CD4-positive, alpha-beta memory T cell (primary cell): Measurements from ENCODE around the gene TNFRSF19. TPM values are rescaled to one million over a fixed set of nuclear protein-coding genes. Genes with fewer than 3 reads are reported as not detected.

Source experiments
- CTCF ChIA-PET: fragments of 350-600 bp; sonication (Branson Sonifier 250); formaldehyde crosslinking; loops from one replicate; lab custom pipeline; 2021; ENCODE audit warnings: inconsistent platforms; ENCODE audit not compliant: partially characterized antibody; lab: Charles Lee
- POLR2A ChIA-PET: fragments of 350-600 bp; sonication (Branson Sonifier 250); formaldehyde crosslinking; loops from one replicate; lab custom pipeline; 2021; ENCODE audit not compliant: partially characterized antibody; lab: Charles Lee
- DNase-seq, 5 donors: peaks; one replicate each; pipeline versions ENCODE4 v3.0.0 to v3.0.0-alpha.2; 2020 to 2022; ENCODE audit warnings: mixed read lengths in 1 of 5
- H3K27ac ChIP-seq: one replicate; pipeline ENCODE4 v1.7.0; 2013; ENCODE audit warnings: low read depth, low read length
- H3K27me3 ChIP-seq: 2 replicates; pipeline ENCODE4 v1.7.0; 2013; ENCODE audit warnings: mild to moderate bottlenecking, low read length, moderate library complexity; ENCODE audit not compliant: insufficient read depth
- H3K36me3 ChIP-seq: 2 replicates; pipeline ENCODE4 v1.7.0; 2013; ENCODE audit warnings: mild to moderate bottlenecking, low read length, moderate library complexity; ENCODE audit not compliant: insufficient read depth
- H3K4me1 ChIP-seq: 2 replicates; pipeline ENCODE4 v1.7.0; 2013; ENCODE audit warnings: mild to moderate bottlenecking, low read length, moderate library complexity; ENCODE audit not compliant: insufficient read depth
- H3K4me3 ChIP-seq, 2 donors: one replicate each; pipeline ENCODE4 v1.7.0; 2013; ENCODE audit warnings: low read length in 2 of 2, mild to moderate bottlenecking in 1 of 2
- H3K9me3 ChIP-seq, 2 donors: one replicate each; pipeline ENCODE4 v1.7.0; 2013; ENCODE audit warnings: low read length in 2 of 2, control low read depth in 1 of 2; ENCODE audit not compliant: control insufficient read depth in 1 of 2
- H3K27ac Mint-ChIP-seq, 7 donors: one replicate each; pipeline ENCODE4 v1.8.0; 2020 to 2021; ENCODE audit warnings: mixed read lengths in 7 of 7, mild to moderate bottlenecking in 6 of 7, inconsistent platforms in 3 of 7, moderate library complexity in 3 of 7
- H3K27me3 Mint-ChIP-seq, 2 donors: one replicate each; pipeline ENCODE4 v1.8.0; 2020 to 2021; ENCODE audit warnings: mixed read lengths in 2 of 2
- H3K36me3 Mint-ChIP-seq, 2 donors: one replicate each; pipeline ENCODE4 v1.8.0; 2020 to 2021; ENCODE audit warnings: mixed read lengths in 2 of 2, inconsistent platforms in 1 of 2, mild to moderate bottlenecking in 1 of 2
- H3K4me1 Mint-ChIP-seq, 4 donors: one replicate each; pipeline ENCODE4 v1.8.0; 2020 to 2021; ENCODE audit warnings: mixed read lengths in 4 of 4, mild to moderate bottlenecking in 1 of 4
- H3K4me3 Mint-ChIP-seq, 8 donors: one replicate each; pipeline ENCODE4 v1.8.0; 2020 to 2021; ENCODE audit warnings: mixed read lengths in 8 of 8, mild to moderate bottlenecking in 7 of 8, moderate library complexity in 6 of 8, inconsistent platforms in 3 of 8
- H3K9me3 Mint-ChIP-seq, 8 donors: one replicate each; pipeline ENCODE4 v1.8.0; 2020 to 2021; ENCODE audit warnings: mixed read lengths in 8 of 8, mild to moderate bottlenecking in 5 of 8, inconsistent platforms in 3 of 8, moderate library complexity in 1 of 8
- intact Hi-C: fragments of 100-400 bp; cut with micrococcal nuclease; formaldehyde crosslinking; loops from one replicate; pipeline ENCODE4 v1.15.1; 2023
- polyA plus RNA-seq, 2 donors: library from polyadenylated mRNA; unstranded; fragments of 300-500 nt; fragmentation: Illumina TruSeq; gene quantifications; one replicate each; pipeline ENCODE4 v1.2.3, GENCODE V29; 2021
- total RNA-seq, 2 experiments: library from RNA; stranded (reverse); gene quantifications; one replicate each; pipeline ENCODE4 v1.2.3, GENCODE V29; 2021

TNFRSF19 gene
- total and polyA plus RNA-seq, 4 experiments from 2014 or later: 0.27 TPM; not detected in 3

GRCh38 chr13:23656637-23657371 is 86.6 kb downstream of the TNFRSF19 start:
- Mint-ChIP-seq H3K36me3 (no peaks in the 10 kb centered on the region), H3K27me3 (peaks cover 2 to 7% of the 10 kb centered on the region in 2 donors), H3K4me1 (peaks cover 0 to 18% (median 6%) of the 10 kb centered on the region in 4 donors), H3K27ac (peak overlapping the region in 1 of 7 donors; percentile 16), H3K9me3 (no peaks in the 10 kb centered on the region), H3K4me3 (no peak overlapping the region)
- intact Hi-C loops: no loop called here
- Histone ChIP-seq H3K36me3 (no peaks in the 10 kb centered on the region), H3K4me1 (peaks cover 8% of the 10 kb centered on the region), H3K4me3 (no peak overlapping the region), H3K27ac (no peak overlapping the region), H3K9me3 (no peaks in the 10 kb centered on the region), H3K27me3 (no peaks in the 10 kb centered on the region)
- DNase-seq: no peak
- ChIA-PET POLR2A (no interaction called here), CTCF (no interaction called here)

- no peaks in the 10 kb centered on the region for H3K36me3 ChIP-seq
- ChIA-PET CTCF (no interaction called here), POLR2A (no interaction called here)
- Mint-ChIP-seq H3K4me1 (no peaks in the 10 kb centered on the region), H3K27ac (no peak overlapping the region), H3K9me3 (peaks cover 0 to 4% (median 0%) of the 10 kb centered on the region in 8 donors), H3K4me3 (no peak overlapping the region), H3K36me3 (no peaks in the 10 kb centered on the region), H3K27me3 (peaks cover 2 to 6% of the 10 kb centered on the region in 2 donors)
- intact Hi-C loops: no loop called here
- H3K27ac ChIP-seq: no peak overlapping the region
- H3K4me3 ChIP-seq: no peak overlapping the region
- no peaks in the 10 kb centered on the region for H3K9me3 ChIP-seq
- H3K4me1 ChIP-seq: no peaks in the 10 kb centered on the region
- H3K27me3 ChIP-seq: no peaks in the 10 kb centered on the region
- no peak for DNase-seq
Measured at GRCh38 chr13:23658929-23659541, 88.8 kb downstream of the TNFRSF19 start.

GRCh38 chr13:23660249-23660648 is 90.0 kb downstream of the TNFRSF19 start:
- intact Hi-C loops: no loop called here
- Mint-ChIP-seq H3K27me3 (peaks cover 2 to 9% of the 10 kb centered on the region in 2 donors), H3K9me3 (peaks cover 0 to 4% (median 0%) of the 10 kb centered on the region in 8 donors), H3K4me3 (no peak overlapping the region), H3K4me1 (no peaks in the 10 kb centered on the region), H3K27ac (no peak overlapping the region), H3K36me3 (no peaks in the 10 kb centered on the region)
- POLR2A ChIA-PET: no interaction called here
- CTCF ChIA-PET: no interaction called here
- H3K36me3 ChIP-seq: no peaks in the 10 kb centered on the region
- H3K9me3 ChIP-seq: no peaks in the 10 kb centered on the region
- H3K4me3 ChIP-seq: no peak overlapping the region
- no peak overlapping the region for H3K27ac ChIP-seq
- no peaks in the 10 kb centered on the region for H3K27me3 ChIP-seq
- no peak for DNase-seq
- no peaks in the 10 kb centered on the region for H3K4me1 ChIP-seq

- no peaks in the 10 kb centered on the region for H3K36me3 Mint-ChIP-seq
- H3K27ac Mint-ChIP-seq: no peak overlapping the region
- no peaks in the 10 kb centered on the region for H3K4me1 ChIP-seq
- ChIA-PET POLR2A (no interaction called here), CTCF (no interaction called here)
- no peaks in the 10 kb centered on the region for H3K9me3 ChIP-seq
- H3K4me3 Mint-ChIP-seq: no peak overlapping the region
- no peak overlapping the region for H3K4me3 ChIP-seq
- no peaks in the 10 kb centered on the region for H3K4me1 Mint-ChIP-seq
- peaks cover 6 to 11% of the 10 kb centered on the region in 2 donors for H3K27me3 Mint-ChIP-seq
- peaks cover 0 to 4% (median 0%) of the 10 kb centered on the region in 8 donors for H3K9me3 Mint-ChIP-seq
- H3K27me3 ChIP-seq: no peaks in the 10 kb centered on the region
- DNase-seq: no peak
- intact Hi-C loops: loop anchor here (5.0 kb wide), 1 partner anchor 206 kb away; no protein-coding TSS in a partner anchor
- H3K27ac ChIP-seq: no peak overlapping the region
- H3K36me3 ChIP-seq: no peaks in the 10 kb centered on the region
Measured at GRCh38 chr13:23666582-23666981, 96.4 kb downstream of the TNFRSF19 start.

GRCh38 chr13:23667750-23668149 is 97.5 kb downstream of the TNFRSF19 start:
- no peak for DNase-seq
- POLR2A ChIA-PET: no interaction called here
- Mint-ChIP-seq H3K27me3 (peaks cover 6 to 11% of the 10 kb centered on the region in 2 donors), H3K4me3 (no peak overlapping the region), H3K9me3 (peaks cover 0 to 4% (median 0%) of the 10 kb centered on the region in 8 donors), H3K27ac (no peak overlapping the region), H3K36me3 (no peaks in the 10 kb centered on the region), H3K4me1 (no peaks in the 10 kb centered on the region)
- CTCF ChIA-PET: interaction anchor here (0.6 kb wide), 1 partner anchor 11 kb away, joined by 3 read pairs; no protein-coding TSS in a partner anchor
- Histone ChIP-seq H3K27me3 (no peaks in the 10 kb centered on the region), H3K4me1 (no peaks in the 10 kb centered on the region), H3K27ac (no peak overlapping the region), H3K4me3 (no peak overlapping the region), H3K9me3 (no peaks in the 10 kb centered on the region), H3K36me3 (no peaks in the 10 kb centered on the region)
- intact Hi-C loops: loop anchor here (5.0 kb wide), 1 partner anchor 205 kb away; no protein-coding TSS in a partner anchor

- Mint-ChIP-seq H3K9me3 (peaks cover 0 to 2% (median 0%) of the 10 kb centered on the region in 8 donors), H3K27me3 (peaks cover 6 to 7% of the 10 kb centered on the region in 2 donors), H3K36me3 (no peaks in the 10 kb centered on the region), H3K4me3 (no peak overlapping the region), H3K27ac (no peak overlapping the region), H3K4me1 (no peaks in the 10 kb centered on the region)
- no peaks in the 10 kb centered on the region for H3K4me1 ChIP-seq
- POLR2A ChIA-PET: interaction anchor here (0.6 kb wide), 1 partner anchor 10 kb away, joined by 3 read pairs; no protein-coding TSS in a partner anchor
- CTCF ChIA-PET: no interaction called here
- no peaks in the 10 kb centered on the region for H3K27me3 ChIP-seq
- intact Hi-C loops: loop anchor here (5.0 kb wide), 1 partner anchor 204 kb away; no protein-coding TSS in a partner anchor
- DNase-seq: no peak
- no peaks in the 10 kb centered on the region for H3K9me3 ChIP-seq
- H3K4me3 ChIP-seq: no peak overlapping the region
- no peaks in the 10 kb centered on the region for H3K36me3 ChIP-seq
- H3K27ac ChIP-seq: no peak overlapping the region
Measured at GRCh38 chr13:23668562-23668961, 98.3 kb downstream of the TNFRSF19 start.

GRCh38 chr13:23670793-23671192 is 100.6 kb downstream of the TNFRSF19 start:
- Histone ChIP-seq H3K36me3 (no peaks in the 10 kb centered on the region), H3K4me1 (no peaks in the 10 kb centered on the region), H3K27ac (no peak overlapping the region), H3K4me3 (no peak overlapping the region), H3K27me3 (peaks cover 5% of the 10 kb centered on the region), H3K9me3 (no peaks in the 10 kb centered on the region)
- intact Hi-C loops: no loop called here
- H3K27ac Mint-ChIP-seq: no peak overlapping the region
- H3K4me3 Mint-ChIP-seq: no peak overlapping the region
- H3K36me3 Mint-ChIP-seq: no peaks in the 10 kb centered on the region
- no peaks in the 10 kb centered on the region for H3K9me3 Mint-ChIP-seq
- ChIA-PET CTCF (no interaction called here), POLR2A (no interaction called here)
- DNase-seq: no peak
- H3K4me1 Mint-ChIP-seq: no peaks in the 10 kb centered on the region
- peaks cover 8% of the 10 kb centered on the region in 2 donors for H3K27me3 Mint-ChIP-seq
